PC-9 (cell line): ENCODE data around the gene PKNOX2.

Source experiments
- CTCF ChIP-seq: fragments of 200-600 bp; sonication (generic); conservative IDR thresholded peaks from 2 replicates; pipeline ENCODE4 v1.6.1; 2017; ENCODE audit warnings: mixed run types, antibody characterized with exemption, mild to moderate bottlenecking, moderate library complexity
- EZH2 ChIP-seq: fragments of 200-600 bp; sonication (generic); IDR thresholded peaks from 2 replicates; pipeline ENCODE4 v1.8.0; 2017; ENCODE audit warnings: antibody characterized with exemption, low read depth

- TF ChIP-seq CTCF (no peak), EZH2 (no peak)
Observed at GRCh38 chr11:125330462-125331325, 166.1 kb downstream of the PKNOX2 start.
